OCI-LY3 (cell line): ENCODE measurements around the gene XRCC6.

Experiments used
- H2AFZ ChIP-seq: fragments of 200-600, 300-600 bp; shearing (Covaris generic); 2 replicates; pipeline ENCODE4 v1.6.0; 2014; ENCODE audit warnings: antibody characterized with exemption, low read depth, low read length
- H3K27ac ChIP-seq: fragments of 200-600, 300-600 bp; sonication (generic); 2 replicates; pipeline ENCODE4 v1.5.1; 2014; ENCODE audit warnings: mild to moderate bottlenecking, low read length, moderate library complexity, mixed read lengths
- H3K27me3 ChIP-seq: fragments of 200-600, 300-600 bp; sonication (generic); 2 replicates; pipeline ENCODE4 v1.6.1; 2014; ENCODE audit warnings: low read depth, low read length, mixed read lengths
- H3K36me3 ChIP-seq: fragments of 200-600, 300-600 bp; sonication (generic); replicated peaks from 2 replicates; pipeline ENCODE3; 2014; ENCODE audit warnings: low read depth, low read length, mixed read lengths
- H3K4me1 ChIP-seq: fragments of 300-600, 200-600 bp; sonication (generic); 2 replicates; pipeline ENCODE4 v1.6.1; 2014; ENCODE audit warnings: low read length, mixed read lengths
- H3K4me2 ChIP-seq: fragments of 200-600, 300-600 bp; sonication (generic); 2 replicates; pipeline ENCODE4 v1.6.1; 2014; ENCODE audit warnings: low read length, mixed read lengths
- H3K4me3 ChIP-seq: fragments of 300-600, 200-600 bp; sonication (generic); 2 replicates; pipeline ENCODE4 v1.5.1; 2014; ENCODE audit warnings: antibody characterized with exemption, mild to moderate bottlenecking, low read length, moderate library complexity
- H3K79me2 ChIP-seq: fragments of 300-600, 200-600 bp; shearing (Covaris generic); 2 replicates; pipeline ENCODE4 v1.6.1; 2014; ENCODE audit warnings: mild to moderate bottlenecking, low read length, mixed read lengths
- H3K9ac ChIP-seq: fragments of 300-600, 200-600 bp; shearing (Covaris generic); 2 replicates; pipeline ENCODE4 v1.6.0; 2014; ENCODE audit warnings: mild to moderate bottlenecking, low read length, moderate library complexity
- H3K9me3 ChIP-seq: fragments of 200-600, 300-600 bp; shearing (Covaris generic); 2 replicates; pipeline ENCODE4 v1.6.1; 2014; ENCODE audit warnings: low read length, mixed read lengths; ENCODE audit not compliant: insufficient read depth
- H4K20me1 ChIP-seq: fragments of 200-600, 300-600 bp; sonication (generic); 2 replicates; pipeline ENCODE4 v1.6.1; 2016; ENCODE audit warnings: low read length, mixed read lengths; ENCODE audit not compliant: insufficient read depth
- CTCF ChIP-seq: fragments of 200-600, 300-600 bp; sonication (generic); IDR thresholded peaks from 2 replicates; pipeline ENCODE4 v1.5.1; 2014; ENCODE audit warnings: antibody characterized with exemption, low read length, low read depth
- EZH2phosphoT487 ChIP-seq: fragments of 200-600 bp; shearing (Covaris generic); IDR thresholded peaks from 2 replicates; pipeline ENCODE4 v1.6.1; 2018; ENCODE audit warnings: antibody characterized with exemption, mixed run types, low read depth

The XRCC6 gene

GRCh38 chr22:41612603-41613306 is 8.3 kb upstream of the XRCC6 start:
- no peaks in the 10 kb centered on the region for H3K27me3 ChIP-seq
- no peaks in the 10 kb centered on the region for H3K4me1 ChIP-seq
- no peaks in the 10 kb centered on the region for H3K9me3 ChIP-seq
- no peak overlapping the region for H3K4me3 ChIP-seq
- peaks cover 42% of the 10 kb centered on the region for H3K79me2 ChIP-seq
- no peak overlapping the region for H2AFZ ChIP-seq
- no peak overlapping the region for H3K4me2 ChIP-seq
- TF ChIP-seq EZH2phosphoT487, result no peak
- TF ChIP-seq CTCF, result no peak
- H3K36me3 ChIP-seq, result peaks cover 31% of the 10 kb centered on the region
- no peak overlapping the region for H3K9ac ChIP-seq
- H4K20me1 ChIP-seq, result peaks cover 30% of the 10 kb centered on the region
- H3K27ac ChIP-seq, result no peak overlapping the region

- no peak overlapping the region for H3K4me2 ChIP-seq
- H3K27ac ChIP-seq, result no peak overlapping the region
- H3K27me3 ChIP-seq, result no peaks in the 10 kb centered on the region
- peaks cover 2% of the 10 kb centered on the region for H3K4me1 ChIP-seq
- no peak overlapping the region for H2AFZ ChIP-seq
- TF ChIP-seq EZH2phosphoT487 (no peak), CTCF (no peak)
- peaks cover 30% of the 10 kb centered on the region for H4K20me1 ChIP-seq
- peaks cover 49% of the 10 kb centered on the region for H3K79me2 ChIP-seq
- H3K4me3 ChIP-seq, result no peak overlapping the region
- peaks cover 28% of the 10 kb centered on the region for H3K36me3 ChIP-seq
- no peak overlapping the region for H3K9ac ChIP-seq
- H3K9me3 ChIP-seq, result no peaks in the 10 kb centered on the region
Measured at GRCh38 chr22:41613456-41613855, 7.6 kb upstream of the XRCC6 start.

- peaks cover 22% of the 10 kb centered on the region for H4K20me1 ChIP-seq
- H3K79me2 ChIP-seq, result peaks cover 91% of the 10 kb centered on the region
- TF ChIP-seq CTCF (peak; percentile 13), EZH2phosphoT487 (no peak)
- H2AFZ ChIP-seq, result no peak overlapping the region; the same call in 1 of the 2 replicates
- peak overlapping the region; percentile 73 for H3K27ac ChIP-seq
- no peaks in the 10 kb centered on the region for H3K9me3 ChIP-seq
- H3K27me3 ChIP-seq, result no peaks in the 10 kb centered on the region
- peaks cover 14% of the 10 kb centered on the region for H3K36me3 ChIP-seq
- H3K4me1 ChIP-seq, result peaks cover 19% of the 10 kb centered on the region
- peak overlapping the region; percentile 91 for H3K4me2 ChIP-seq
- H3K9ac ChIP-seq, result peak overlapping the region; percentile 90
- peak overlapping the region; percentile 80 for H3K4me3 ChIP-seq
Measured at GRCh38 chr22:41619979-41620588, 1.0 kb upstream of the XRCC6 start.

- H3K27ac ChIP-seq, result peak within 1 kb of the TSS; percentile 73
Measured at GRCh38 chr22:41620589-41621098, 451 bp upstream of the XRCC6 start, which contains the start of gene DESI1. TSS of gene DESI1 (minus strand) at chr22:41621043. CDS start at chr22:41620839, 204 bp downstream.

More at GRCh38 chr22:41620589-41621098, 451 bp upstream of the XRCC6 start, which contains the start of gene DESI1:
- H3K4me1 ChIP-seq, result peaks cover 19% of the 10 kb centered on the region
- H3K27me3 ChIP-seq, result no peaks in the 10 kb centered on the region
- peaks cover 19% of the 10 kb centered on the region for H3K36me3 ChIP-seq
- no peaks in the 10 kb centered on the region for H3K9me3 ChIP-seq
- peak within 1 kb of the TSS; percentile 29; the same call in 1 of the 2 replicates for H2AFZ ChIP-seq
- peaks cover 91% of the 10 kb centered on the region for H3K79me2 ChIP-seq
- peaks cover 22% of the 10 kb centered on the region for H4K20me1 ChIP-seq
- peak within 1 kb of the TSS; percentile 94 for H3K4me2 ChIP-seq
- peak within 1 kb of the TSS; percentile 90 for H3K9ac ChIP-seq
- TF ChIP-seq EZH2phosphoT487, result no peak
- TF ChIP-seq CTCF, result no peak
- peak within 1 kb of the TSS; percentile 80 for H3K4me3 ChIP-seq
